ENCODE data around the gene CFAP97D2.

GRCh38 chr13:114153485-114154080 lies 25.5 kb upstream of the CFAP97D2 start:
- TF ChIP-seq POLR2AphosphoS5 (IDR thresholded peaks at IDR 0.05; ENCODE audit: borderline replicate concordance, low read depth, low read length) (no peak), EZH2 (IDR thresholded peaks at IDR 0.05) (no peak)

Data from SK-N-MC (cell line).